Panc1 (cell line): ENCODE measurements around the gene KRTAP5-11. TPM values are rescaled to one million over a fixed set of nuclear protein-coding genes. Genes with fewer than 3 reads are reported as not detected.

Experiments used
- ATAC-seq: fragments of 200-7000 bp; cut with Tn5 transposase; 2 replicates; pipeline ENCODE4 v1.9.1; 2020; ENCODE audit warnings: mild to moderate bottlenecking, moderate library complexity
- BruUV-seq: library from RNA; stranded (reverse); fragments of 400-500 nt; replicated peaks from 2 replicates; lab custom pipeline; 2021; lab: Mats Ljungman, UMichigan
- CTCF ChIA-PET: fragments of 300-600 bp; sonication (Branson Sonifier 250); formaldehyde crosslinking; loops from one replicate; lab custom pipeline; 2022; ENCODE audit warnings: antibody characterized with exemption; lab: Charles Lee
- POLR2A ChIA-PET: fragments of 300-600 bp; sonication (Branson Sonifier 250); formaldehyde crosslinking; loops from one replicate; lab custom pipeline; 2022; ENCODE audit warnings: antibody characterized with exemption; lab: Charles Lee
- DNase-seq: peaks from one replicate; pipeline ENCODE4 v3.0.0-alpha.2; 2010; ENCODE audit warnings: low read depth, low spot score
- H3K27ac ChIP-seq: 2 replicates; pipeline ENCODE4 v1.5.1; 2011; ENCODE audit warnings: mild to moderate bottlenecking, low read length, inconsistent platforms
- H3K27me3 ChIP-seq: fragments of 200-500 bp; sonication (Bioruptor generic); 2 replicates; pipeline ENCODE4 v1.6.0; 2014; ENCODE audit warnings: low read length, inconsistent platforms; ENCODE audit not compliant: control insufficient read depth, insufficient read depth
- H3K36me3 ChIP-seq: fragments of 200-500 bp; sonication (Bioruptor generic); 2 replicates; pipeline ENCODE4 v1.5.1; 2014; ENCODE audit warnings: inconsistent platforms, mild to moderate bottlenecking, low read length, moderate library complexity; ENCODE audit not compliant: control insufficient read depth, insufficient read depth
- H3K4me1 ChIP-seq: 2 replicates; pipeline ENCODE4 v1.5.1; 2011; ENCODE audit warnings: inconsistent platforms, mild to moderate bottlenecking, low read length, moderate library complexity; ENCODE audit not compliant: control insufficient read depth, insufficient read depth
- H3K4me3 ChIP-seq, 2 experiments: 2 replicates each; pipeline ENCODE4 v1.5.1; 2011 to 2012; ENCODE audit warnings: low read depth in 2 of 2, low read length in 2 of 2, mild to moderate bottlenecking in 2 of 2, inconsistent platforms in 1 of 2, moderate library complexity in 1 of 2
- H3K9me3 ChIP-seq: fragments of 200-500 bp; sonication (Bioruptor generic); 2 replicates; pipeline ENCODE4 v1.5.1; 2014; ENCODE audit warnings: low read depth, mild to moderate bottlenecking, inconsistent platforms, low read length, moderate library complexity; ENCODE audit not compliant: control insufficient read depth, insufficient read depth
- POLR2AphosphoS5 ChIP-seq: IDR thresholded peaks from 2 replicates; pipeline ENCODE4 v1.6.1; 2012; ENCODE audit warnings: mild to moderate bottlenecking, low read depth, low read length, moderate library complexity
- SIN3A ChIP-seq: IDR thresholded peaks from 2 replicates; pipeline ENCODE4 v1.6.1; 2012; ENCODE audit warnings: low read depth, mild to moderate bottlenecking, low read length, moderate library complexity, borderline replicate concordance; ENCODE audit not compliant: insufficient read depth
- TCF7L2 ChIP-seq: IDR thresholded peaks from 2 replicates; pipeline ENCODE4 v1.6.1; 2011; ENCODE audit warnings: mild to moderate bottlenecking, low read depth, low read length, inconsistent platforms
- in situ Hi-C: cut with HindIII; loops from 2 replicates; pipeline ENCODE4 v1.10.0; 2016; ENCODE audit warnings: low sequenced_read_pairs, low pct_unique_long_range_greater_than_20kb
- intact Hi-C: fragments of 100-400 bp; cut with micrococcal nuclease; formaldehyde crosslinking; loops from one replicate; pipeline ENCODE4 v1.10.0; 2022; ENCODE audit not compliant: unreplicated experiment
- total RNA-seq: library from RNA; stranded (reverse); gene quantifications from one replicate; pipeline ENCODE4 v1.2.1, GENCODE V29; 2021; ENCODE audit not compliant: unreplicated experiment
- TF ChIP-seq, protein P1 (sequence below), 2 experiments: IDR thresholded peaks; 2 replicates each; pipeline ENCODE4 v1.6.1; 2011 to 2012; ENCODE audit warnings: low read depth in 2 of 2, control low read depth in 1 of 2, low read length in 1 of 2, mild to moderate bottlenecking in 1 of 2, moderate library complexity in 1 of 2; ENCODE audit not compliant: insufficient read depth in 1 of 2
- TF ChIP-seq, protein P2 (sequence below): fragments of 450-650 bp; IDR thresholded peaks from 2 replicates; pipeline ENCODE4 v1.5.1; 2017; ENCODE audit warnings: mild to moderate bottlenecking

The KRTAP5-11 gene
- total RNA-seq, 1 experiment from 2014 or later: not detected

DNA sequence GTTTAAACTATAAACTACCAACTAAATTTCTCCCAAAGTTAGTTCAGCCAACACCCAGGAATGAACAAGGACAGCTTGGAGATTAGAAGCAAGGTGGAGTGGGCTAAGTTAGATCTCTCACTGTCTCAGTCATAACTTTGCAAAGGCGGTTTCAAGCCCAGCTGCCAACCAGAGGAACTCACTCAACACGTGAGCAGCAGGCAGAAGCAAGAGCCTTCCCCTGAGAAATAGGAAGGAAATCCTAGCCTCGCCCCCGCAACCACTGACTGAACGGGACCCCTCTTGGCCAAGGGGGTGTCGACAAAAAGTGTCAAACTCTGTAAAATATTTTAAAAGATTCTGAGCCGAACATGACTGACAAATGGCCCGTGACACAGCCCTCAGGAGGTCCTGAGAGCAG is 38.8 kb downstream of the KRTAP5-11 start:
- ATAC-seq (no peak), DNase-seq (no peak)
- BruUV-seq: no TSS peak
- in situ Hi-C loops: no loop called here
- Histone ChIP-seq H3K4me3 (no peak overlapping the region), H3K36me3 (no peaks in the 10 kb centered on the region), H3K27me3 (peaks cover 2% of the 10 kb centered on the region; the same call in 1 of the 2 replicates), H3K27ac (no peak overlapping the region), H3K9me3 (no peaks in the 10 kb centered on the region), H3K4me1 (no peaks in the 10 kb centered on the region)
- TF ChIP-seq, protein P1, sequence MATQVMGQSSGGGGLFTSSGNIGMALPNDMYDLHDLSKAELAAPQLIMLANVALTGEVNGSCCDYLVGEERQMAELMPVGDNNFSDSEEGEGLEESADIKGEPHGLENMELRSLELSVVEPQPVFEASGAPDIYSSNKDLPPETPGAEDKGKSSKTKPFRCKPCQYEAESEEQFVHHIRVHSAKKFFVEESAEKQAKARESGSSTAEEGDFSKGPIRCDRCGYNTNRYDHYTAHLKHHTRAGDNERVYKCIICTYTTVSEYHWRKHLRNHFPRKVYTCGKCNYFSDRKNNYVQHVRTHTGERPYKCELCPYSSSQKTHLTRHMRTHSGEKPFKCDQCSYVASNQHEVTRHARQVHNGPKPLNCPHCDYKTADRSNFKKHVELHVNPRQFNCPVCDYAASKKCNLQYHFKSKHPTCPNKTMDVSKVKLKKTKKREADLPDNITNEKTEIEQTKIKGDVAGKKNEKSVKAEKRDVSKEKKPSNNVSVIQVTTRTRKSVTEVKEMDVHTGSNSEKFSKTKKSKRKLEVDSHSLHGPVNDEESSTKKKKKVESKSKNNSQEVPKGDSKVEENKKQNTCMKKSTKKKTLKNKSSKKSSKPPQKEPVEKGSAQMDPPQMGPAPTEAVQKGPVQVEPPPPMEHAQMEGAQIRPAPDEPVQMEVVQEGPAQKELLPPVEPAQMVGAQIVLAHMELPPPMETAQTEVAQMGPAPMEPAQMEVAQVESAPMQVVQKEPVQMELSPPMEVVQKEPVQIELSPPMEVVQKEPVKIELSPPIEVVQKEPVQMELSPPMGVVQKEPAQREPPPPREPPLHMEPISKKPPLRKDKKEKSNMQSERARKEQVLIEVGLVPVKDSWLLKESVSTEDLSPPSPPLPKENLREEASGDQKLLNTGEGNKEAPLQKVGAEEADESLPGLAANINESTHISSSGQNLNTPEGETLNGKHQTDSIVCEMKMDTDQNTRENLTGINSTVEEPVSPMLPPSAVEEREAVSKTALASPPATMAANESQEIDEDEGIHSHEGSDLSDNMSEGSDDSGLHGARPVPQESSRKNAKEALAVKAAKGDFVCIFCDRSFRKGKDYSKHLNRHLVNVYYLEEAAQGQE (IDR thresholded peaks at IDR 0.05; ENCODE audit: insufficient read depth in 1 of 2, low read depth in 2 of 2, low read length in 1 of 2): no peak
- TF ChIP-seq SIN3A (no peak), POLR2AphosphoS5 (no peak), TCF7L2 (no peak)
- TF ChIP-seq, protein P2, sequence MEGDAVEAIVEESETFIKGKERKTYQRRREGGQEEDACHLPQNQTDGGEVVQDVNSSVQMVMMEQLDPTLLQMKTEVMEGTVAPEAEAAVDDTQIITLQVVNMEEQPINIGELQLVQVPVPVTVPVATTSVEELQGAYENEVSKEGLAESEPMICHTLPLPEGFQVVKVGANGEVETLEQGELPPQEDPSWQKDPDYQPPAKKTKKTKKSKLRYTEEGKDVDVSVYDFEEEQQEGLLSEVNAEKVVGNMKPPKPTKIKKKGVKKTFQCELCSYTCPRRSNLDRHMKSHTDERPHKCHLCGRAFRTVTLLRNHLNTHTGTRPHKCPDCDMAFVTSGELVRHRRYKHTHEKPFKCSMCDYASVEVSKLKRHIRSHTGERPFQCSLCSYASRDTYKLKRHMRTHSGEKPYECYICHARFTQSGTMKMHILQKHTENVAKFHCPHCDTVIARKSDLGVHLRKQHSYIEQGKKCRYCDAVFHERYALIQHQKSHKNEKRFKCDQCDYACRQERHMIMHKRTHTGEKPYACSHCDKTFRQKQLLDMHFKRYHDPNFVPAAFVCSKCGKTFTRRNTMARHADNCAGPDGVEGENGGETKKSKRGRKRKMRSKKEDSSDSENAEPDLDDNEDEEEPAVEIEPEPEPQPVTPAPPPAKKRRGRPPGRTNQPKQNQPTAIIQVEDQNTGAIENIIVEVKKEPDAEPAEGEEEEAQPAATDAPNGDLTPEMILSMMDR: no peak
- intact Hi-C loops: no loop called here
- POLR2A ChIA-PET: no interaction called here
- CTCF ChIA-PET: no interaction called here

DNA sequence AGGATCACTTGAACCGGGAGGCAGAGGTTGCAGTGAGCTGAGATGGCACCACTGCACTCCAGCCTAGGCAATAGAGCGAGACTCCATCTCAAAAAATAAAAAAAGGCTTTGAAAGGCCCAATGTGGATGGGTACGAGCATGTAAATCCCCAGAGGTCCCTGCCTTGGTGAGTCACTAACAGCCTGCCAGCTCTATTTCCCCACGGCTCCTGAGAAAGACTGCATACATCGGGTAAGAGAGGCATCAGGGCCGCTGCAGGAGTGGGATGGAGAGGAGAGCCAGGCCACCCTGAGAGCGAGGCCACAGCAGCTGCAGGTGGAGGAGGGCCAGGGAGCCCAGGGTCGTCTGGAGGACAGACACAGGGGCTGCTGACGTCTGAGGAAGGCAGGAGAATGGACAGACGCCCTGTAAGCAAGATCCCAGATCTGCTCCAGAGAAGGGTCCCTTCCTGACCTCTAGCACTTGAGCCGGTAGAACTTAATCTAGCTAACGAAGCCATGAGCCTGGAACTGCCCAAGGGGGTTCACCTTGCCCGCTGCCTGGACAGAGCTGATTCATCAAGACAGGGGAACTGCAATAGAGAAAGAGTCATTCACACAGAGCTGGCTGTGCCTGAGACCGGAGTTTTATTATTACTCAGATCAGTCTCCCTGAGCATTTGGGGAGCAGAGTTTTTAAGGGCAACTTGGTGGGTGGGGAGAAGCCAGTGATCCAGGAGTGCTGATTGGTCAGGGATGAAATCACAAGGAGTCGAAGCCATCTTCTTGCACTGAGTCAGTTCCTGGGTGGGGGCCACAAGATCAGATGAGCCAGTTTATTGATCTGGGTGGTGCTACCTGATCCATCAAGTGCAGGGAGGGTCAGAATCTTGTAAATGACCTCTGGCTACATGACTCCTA is 39.5 kb downstream of the KRTAP5-11 start:
- no TSS peak for BruUV-seq
- TF ChIP-seq, protein P1 (IDR thresholded peaks at IDR 0.05; ENCODE audit: insufficient read depth in 1 of 2, low read depth in 2 of 2, low read length in 1 of 2): no peak
- TF ChIP-seq SIN3A (no peak), POLR2AphosphoS5 (no peak), TCF7L2 (no peak)
- TF ChIP-seq, protein P2: no peak
- intact Hi-C loops (no loop called here), in situ Hi-C loops (no loop called here)
- Histone ChIP-seq H3K36me3 (no peaks in the 10 kb centered on the region), H3K27ac (no peak overlapping the region), H3K9me3 (no peaks in the 10 kb centered on the region), H3K4me3 (no peak overlapping the region), H3K4me1 (no peaks in the 10 kb centered on the region), H3K27me3 (peaks cover 2% of the 10 kb centered on the region; the same call in 1 of the 2 replicates)
- ChIA-PET POLR2A (no interaction called here), CTCF (no interaction called here)
- DNase-seq (no peak), ATAC-seq (no peak)
